22Rv1 (cell line): Measurements from ENCODE around the gene LNPK.

ENCODE experiments used
- ZFX ChIP-seq: fragments of 450-650 bp; IDR thresholded peaks from 2 replicates; pipeline ENCODE4 v1.6.1; 2017; ENCODE audit warnings: antibody characterized with exemption, borderline replicate concordance
- TF ChIP-seq, protein P1 (sequence below): fragments of 450-650 bp; IDR thresholded peaks from 2 replicates; pipeline ENCODE4 v1.5.1; 2017; ENCODE audit warnings: mild to moderate bottlenecking

DNA sequence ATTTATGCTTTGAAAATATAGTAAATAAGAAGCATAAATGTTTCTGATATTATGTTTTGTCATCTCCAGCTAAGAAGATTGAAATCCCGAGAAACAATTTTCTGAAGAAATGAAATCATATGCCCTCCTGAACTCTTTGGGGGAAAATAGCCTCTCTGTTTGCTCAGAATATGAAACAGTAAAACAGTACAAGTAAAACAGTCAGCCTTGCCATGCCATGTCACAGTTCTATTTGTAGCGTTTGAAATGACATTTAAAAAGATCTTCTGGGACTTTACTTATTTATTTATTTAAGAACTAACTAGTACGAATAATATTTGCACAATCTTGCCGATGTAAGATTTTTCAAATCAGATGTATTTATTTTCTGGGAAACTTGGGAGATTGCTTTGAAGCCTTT, 98.0 kb downstream of the LNPK start:
- TF ChIP-seq, protein P1, sequence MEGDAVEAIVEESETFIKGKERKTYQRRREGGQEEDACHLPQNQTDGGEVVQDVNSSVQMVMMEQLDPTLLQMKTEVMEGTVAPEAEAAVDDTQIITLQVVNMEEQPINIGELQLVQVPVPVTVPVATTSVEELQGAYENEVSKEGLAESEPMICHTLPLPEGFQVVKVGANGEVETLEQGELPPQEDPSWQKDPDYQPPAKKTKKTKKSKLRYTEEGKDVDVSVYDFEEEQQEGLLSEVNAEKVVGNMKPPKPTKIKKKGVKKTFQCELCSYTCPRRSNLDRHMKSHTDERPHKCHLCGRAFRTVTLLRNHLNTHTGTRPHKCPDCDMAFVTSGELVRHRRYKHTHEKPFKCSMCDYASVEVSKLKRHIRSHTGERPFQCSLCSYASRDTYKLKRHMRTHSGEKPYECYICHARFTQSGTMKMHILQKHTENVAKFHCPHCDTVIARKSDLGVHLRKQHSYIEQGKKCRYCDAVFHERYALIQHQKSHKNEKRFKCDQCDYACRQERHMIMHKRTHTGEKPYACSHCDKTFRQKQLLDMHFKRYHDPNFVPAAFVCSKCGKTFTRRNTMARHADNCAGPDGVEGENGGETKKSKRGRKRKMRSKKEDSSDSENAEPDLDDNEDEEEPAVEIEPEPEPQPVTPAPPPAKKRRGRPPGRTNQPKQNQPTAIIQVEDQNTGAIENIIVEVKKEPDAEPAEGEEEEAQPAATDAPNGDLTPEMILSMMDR = no peak
- no peak for TF ChIP-seq ZFX
